GM12875 (cell line): ENCODE measurements around the gene ROR1.

Source experiments
- H3K4me3 ChIP-seq: one replicate; pipeline ENCODE4 v1.5.1; 2011; ENCODE audit warnings: low read depth, low read length, control low read depth
- CTCF ChIP-seq: IDR thresholded peaks from 2 replicates; pipeline ENCODE4 v1.5.1; 2011; ENCODE audit warnings: low read depth, mild to moderate bottlenecking, control low read depth, inconsistent platforms, low read length, moderate library complexity, borderline replicate concordance; ENCODE audit not compliant: insufficient read depth

Gene ROR1

GRCh38 chr1:63774617-63775417 is 1.0 kb downstream of the ROR1 start:
- TF ChIP-seq CTCF = no peak
- H3K4me3 ChIP-seq = no peak overlapping the region

GRCh38 chr1:63775418-63776127 is 1.8 kb downstream of the ROR1 start:
- no peak overlapping the region for H3K4me3 ChIP-seq

GRCh38 chr1:63777286-63777685 is 3.5 kb downstream of the ROR1 start:
- TF ChIP-seq CTCF = no peak
- no peak overlapping the region for H3K4me3 ChIP-seq

More at GRCh38 chr1:63775418-63776127, 1.8 kb downstream of the ROR1 start:
- no peak for TF ChIP-seq CTCF

- no peak overlapping the region for H3K4me3 ChIP-seq
- TF ChIP-seq CTCF = no peak
Observed at GRCh38 chr1:63777965-63778880, 4.4 kb downstream of the ROR1 start.

GRCh38 chr1:63779338-63780211 is 5.8 kb downstream of the ROR1 start:
- TF ChIP-seq CTCF = no peak
- no peak overlapping the region for H3K4me3 ChIP-seq

GRCh38 chr1:63780565-63780964 is 6.7 kb downstream of the ROR1 start:
- TF ChIP-seq CTCF = no peak
- H3K4me3 ChIP-seq = no peak overlapping the region
